T-helper 1 cell (primary cell): ENCODE measurements around the gene EPX.

Experiments used
- DNase-seq, 5 donors: peaks; one replicate each; pipeline ENCODE4 v3.0.0-alpha.2; 2012 to 2020

The EPX gene

GRCh38 chr17:58252141-58252540 is 59.6 kb downstream of the EPX start:
- no peak for DNase-seq

GRCh38 chr17:58253082-58253481 is 60.6 kb downstream of the EPX start:
- no peak for DNase-seq
